Eye (tissue), 1 donor: ENCODE results near the gene PAPPA2.

Experiments used
- DNase-seq: peaks from one replicate; pipeline ENCODE4 v3.0.0-alpha.2; 2015

Gene PAPPA2

DNA sequence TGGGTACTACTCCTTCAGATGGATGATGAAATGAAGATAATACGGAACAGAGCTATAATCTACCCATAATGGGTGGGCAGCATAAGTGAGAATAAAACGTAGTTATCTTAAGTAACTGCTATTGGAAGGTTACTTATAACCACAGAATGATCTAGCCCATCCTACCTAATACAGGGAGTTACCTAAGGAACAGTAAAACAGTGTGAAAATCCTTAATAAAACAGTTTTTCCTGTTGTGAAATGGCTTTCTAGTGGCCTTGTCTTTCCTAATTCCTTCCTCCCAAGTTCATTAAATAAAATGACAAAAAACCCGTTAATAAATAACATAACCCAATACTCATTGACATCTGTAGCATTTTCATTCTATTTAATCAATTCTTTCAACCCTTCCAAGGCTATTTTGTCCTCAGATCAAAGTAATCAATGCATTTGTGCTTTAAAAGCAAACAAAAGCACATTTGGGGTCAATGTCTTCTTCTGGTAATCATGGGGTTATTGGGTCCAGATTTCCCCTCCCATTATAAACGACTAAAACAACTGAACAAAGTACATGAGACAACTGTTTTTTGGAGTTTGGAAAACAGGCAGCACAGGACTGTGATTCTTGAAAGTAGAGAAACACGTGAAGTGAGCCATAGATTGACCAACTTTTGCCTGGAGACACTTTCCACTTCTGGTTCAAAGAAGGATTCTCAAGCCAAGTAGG, 42.0 kb downstream of the PAPPA2 start:
- DNase-seq: no peak

- no peak for DNase-seq
Observed at GRCh38 chr1:176512966-176513365, 50.0 kb downstream of the PAPPA2 start.

GRCh38 chr1:176515310-176515709, 52.3 kb downstream of the PAPPA2 start:
- DNase-seq: no peak

GRCh38 chr1:176517484-176517883, 54.5 kb downstream of the PAPPA2 start:
- no peak for DNase-seq

DNA sequence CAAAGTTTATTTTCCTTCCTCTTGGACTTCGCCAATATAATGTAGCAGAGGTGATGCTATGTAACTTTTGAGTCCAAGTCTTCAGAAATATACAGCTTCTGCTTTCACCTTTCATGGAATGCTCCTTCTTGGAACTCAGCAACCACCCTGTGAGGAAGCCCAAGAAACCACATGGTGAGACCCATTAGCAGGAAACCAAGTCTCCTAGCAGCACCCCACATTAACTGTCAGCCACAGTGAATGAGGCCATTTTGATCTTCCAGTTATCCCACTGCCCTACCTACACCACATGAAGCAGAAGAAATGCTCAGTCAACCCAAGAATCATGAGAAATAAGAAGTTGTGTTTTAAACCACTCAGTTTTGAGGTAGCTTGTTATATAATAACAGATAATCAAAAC, 58.2 kb downstream of the PAPPA2 start:
- no peak for DNase-seq

- no peak for DNase-seq
Observed at GRCh38 chr1:176522310-176522845, 59.4 kb downstream of the PAPPA2 start.

DNA sequence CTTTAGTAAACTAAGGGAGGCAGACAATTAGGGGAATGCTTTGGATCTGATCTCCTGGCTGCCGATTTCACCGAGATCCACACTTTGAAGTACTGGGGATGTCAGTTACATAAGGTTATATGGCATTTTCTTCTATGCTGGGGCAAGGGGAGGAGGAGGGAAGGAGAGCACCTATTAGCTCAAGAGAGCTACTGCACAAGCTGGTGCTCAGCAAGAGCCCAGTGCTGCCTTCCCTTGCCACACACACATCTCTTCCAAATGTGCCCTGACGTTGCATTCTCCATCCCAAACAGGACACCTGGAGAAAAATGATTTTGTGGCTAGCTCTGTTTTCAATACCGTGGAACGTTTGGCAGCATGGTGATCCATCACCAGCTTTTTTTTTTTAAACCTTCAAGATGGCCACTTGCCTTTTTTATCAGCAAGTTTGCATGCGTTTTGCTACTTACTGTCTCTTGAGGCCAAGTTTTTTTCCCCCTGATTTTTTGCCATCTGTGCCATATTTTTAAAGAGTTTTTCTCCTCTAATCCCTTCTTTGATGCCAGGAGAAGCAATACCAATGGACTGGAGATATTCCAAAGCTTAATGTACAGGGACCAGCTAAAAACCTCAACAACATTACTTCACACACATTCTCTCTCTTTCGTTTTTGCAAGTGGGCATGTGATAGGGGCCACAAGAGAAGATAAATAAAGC, 66.6 kb downstream of the PAPPA2 start:
- no peak for DNase-seq

DNA sequence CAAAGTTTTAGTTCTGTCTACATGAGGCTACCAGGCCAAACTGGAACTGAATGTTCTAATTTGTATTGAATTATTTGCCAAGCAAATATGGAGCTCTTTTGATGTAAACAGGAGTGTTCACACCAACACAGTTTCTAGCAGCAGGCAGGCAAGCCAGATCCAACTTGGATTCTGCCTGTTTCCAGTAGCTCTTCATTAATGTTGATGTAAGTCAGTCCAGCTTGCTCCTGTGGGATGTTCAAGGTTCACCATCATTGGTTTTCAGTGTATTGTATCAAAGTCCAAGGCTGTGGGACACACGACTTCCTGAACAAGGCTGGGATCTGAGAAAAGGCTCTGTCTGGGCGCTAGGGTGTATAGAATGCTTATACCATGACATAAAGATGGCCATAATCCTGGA, 68.1 kb downstream of the PAPPA2 start:
- no peak for DNase-seq

GRCh38 chr1:176531921-176532897, 69.2 kb downstream of the PAPPA2 start:
- no peak for DNase-seq

DNA sequence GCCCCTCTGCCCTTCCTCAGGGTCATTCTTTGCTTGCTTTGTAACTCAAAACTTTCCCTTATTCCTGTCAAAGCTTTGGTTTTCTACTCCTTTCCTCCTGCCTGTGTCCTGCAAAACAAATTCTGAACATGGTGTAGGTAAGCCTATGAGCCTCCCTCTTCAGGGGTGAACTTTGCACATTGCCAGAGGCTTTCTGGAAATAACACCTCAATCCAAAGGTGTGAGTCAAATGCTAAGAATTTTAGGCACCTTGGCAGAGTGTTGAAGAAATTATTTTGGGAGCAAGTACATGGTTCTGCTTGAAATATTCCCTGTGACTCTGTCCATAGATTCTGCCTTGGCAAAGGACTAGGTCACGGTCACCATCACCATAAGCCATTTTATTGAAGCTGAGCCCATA, 70.0 kb downstream of the PAPPA2 start:
- no peak for DNase-seq

- DNase-seq: no peak
Observed at GRCh38 chr1:176536588-176536987, 73.6 kb downstream of the PAPPA2 start.

DNA sequence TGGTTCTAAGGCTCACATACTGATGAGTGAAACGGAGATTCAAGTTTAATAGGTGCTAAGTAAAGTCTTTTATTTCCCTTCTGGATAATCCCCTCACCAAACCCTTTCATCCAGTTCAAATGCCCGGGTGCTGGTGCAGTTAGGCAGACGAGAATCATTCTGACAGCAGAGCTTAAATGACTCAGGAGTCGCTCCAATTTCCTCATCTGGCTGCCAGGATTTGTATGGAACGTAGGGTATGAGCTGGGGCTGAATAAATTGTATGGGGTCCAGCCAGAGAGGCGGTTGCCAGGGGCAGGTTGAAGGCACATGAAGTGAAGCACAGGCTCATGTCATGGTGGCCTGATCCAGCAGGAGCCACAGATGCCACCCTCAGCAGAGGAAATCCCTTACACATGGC, 76.0 kb downstream of the PAPPA2 start:
- DNase-seq: no peak

DNA sequence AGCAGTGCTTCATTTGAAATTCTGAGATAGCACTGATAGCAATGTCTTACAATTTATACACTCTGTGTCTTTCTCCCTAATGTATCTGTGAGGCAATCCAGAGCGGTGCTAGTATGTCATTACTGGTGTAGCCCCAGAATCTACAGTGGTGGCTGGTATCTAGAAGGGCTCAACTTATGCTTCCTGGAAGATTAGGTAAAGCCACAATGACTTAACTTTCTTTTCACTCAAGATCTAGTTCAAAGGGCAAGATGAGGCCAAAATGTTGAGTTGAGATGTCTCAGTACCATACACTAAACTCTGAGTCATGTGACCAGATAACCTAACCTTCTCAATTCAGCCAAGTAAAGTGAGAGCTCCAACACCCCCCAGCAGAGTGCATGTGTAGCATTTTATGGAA, 77.5 kb downstream of the PAPPA2 start:
- DNase-seq: no peak

DNA sequence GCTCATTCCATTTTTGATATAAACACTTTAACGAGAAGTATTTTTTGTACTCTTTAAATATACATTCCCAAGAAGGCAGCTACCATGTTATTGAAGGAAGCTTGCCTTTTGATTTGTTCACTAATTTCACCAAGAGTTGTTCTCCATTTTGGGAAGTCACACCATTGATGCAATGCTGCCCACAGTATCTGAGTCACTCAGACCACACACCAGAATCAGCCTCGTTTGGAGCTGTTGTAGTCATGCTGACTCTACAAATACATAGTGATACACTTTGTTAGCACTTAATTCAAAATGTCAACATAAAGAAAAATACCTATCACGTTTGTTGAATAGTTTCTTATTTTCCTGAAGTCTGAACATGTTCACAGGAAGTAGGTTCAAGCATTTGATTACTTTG, 78.7 kb downstream of the PAPPA2 start:
- no peak for DNase-seq

DNA sequence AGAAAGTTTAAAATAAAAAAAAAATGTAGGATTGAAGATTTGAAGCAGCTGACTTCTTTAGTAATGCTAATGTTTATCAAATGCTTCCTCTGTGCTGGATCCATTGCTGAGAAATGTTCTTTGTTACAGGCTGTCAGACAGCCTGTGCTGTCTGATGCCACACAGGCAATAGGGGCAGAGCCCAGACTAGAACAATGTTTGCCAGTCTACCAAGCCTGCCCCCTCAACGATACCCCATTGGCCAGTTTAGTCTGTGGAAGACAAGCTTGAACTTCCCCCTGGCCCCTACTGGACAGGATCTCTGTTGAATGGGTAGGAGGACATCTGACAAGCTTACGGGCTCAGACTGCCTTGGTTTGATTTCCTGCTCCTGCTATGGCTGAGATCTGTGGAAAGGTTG, 79.4 kb downstream of the PAPPA2 start:
- no peak for DNase-seq

DNA sequence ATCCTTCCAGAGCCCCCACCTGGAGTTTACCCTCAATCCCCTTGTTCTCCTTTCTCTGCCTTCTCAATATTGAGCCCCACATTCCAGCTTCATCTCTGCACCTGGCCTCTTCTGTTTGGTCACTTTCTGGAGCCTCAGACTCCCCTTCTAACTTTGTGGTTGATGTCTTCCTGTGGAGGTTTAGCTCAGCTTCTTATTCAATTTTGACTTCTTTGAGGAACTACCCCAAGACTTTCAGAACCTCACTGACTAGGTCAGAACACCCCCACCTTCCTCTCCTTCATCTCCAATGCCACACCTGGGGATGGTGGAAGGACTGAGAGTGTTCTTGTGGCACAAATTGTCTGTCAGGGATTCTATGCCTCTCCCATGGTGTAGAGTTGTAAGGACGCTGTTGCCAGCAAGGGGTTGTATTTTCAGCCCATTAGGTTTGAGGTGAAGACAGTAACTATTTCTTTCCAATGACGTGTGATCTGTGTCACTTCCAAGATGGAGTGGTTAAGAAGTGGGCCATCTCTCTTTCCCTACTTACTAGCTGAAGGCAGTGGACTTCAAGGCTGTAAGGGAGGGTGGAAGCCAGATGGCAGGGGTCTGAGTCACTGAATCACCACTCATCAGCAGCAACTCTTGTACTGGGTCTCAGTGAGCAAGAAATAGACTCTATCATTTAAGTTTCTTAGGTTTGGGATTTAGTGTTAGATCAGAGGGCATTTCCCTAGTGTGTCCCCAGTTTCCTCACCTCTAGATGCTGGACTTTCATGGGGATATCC, 80.6 kb downstream of the PAPPA2 start:
- DNase-seq: no peak

DNA sequence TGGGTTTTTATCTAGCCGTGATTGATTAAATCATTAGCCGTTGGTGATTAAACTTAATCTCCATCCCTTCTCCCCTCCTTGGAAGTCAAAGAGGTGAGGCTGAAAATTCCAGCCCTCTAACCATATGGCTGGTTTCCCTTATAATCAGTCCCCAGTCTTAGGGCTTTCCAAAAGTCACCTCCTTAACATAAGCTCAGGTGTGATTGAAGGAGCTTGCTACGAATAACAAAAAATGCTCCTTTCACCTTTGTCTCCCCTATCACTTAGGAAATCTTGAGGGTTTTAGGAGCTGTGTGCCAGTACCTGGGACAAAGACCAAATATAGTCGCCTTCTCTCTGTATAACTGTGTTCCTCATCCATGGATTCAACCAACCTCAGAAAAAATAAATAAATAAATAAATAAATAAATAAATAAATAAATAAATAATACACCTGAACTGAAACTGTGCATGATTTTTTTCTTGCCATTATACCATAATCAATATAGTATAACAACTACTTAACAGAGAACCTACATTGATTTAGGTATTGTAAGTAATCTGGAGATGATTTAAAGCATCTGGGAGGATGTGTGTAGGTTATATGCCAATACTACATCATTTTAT, 82.2 kb downstream of the PAPPA2 start:
- DNase-seq: no peak

GRCh38 chr1:176546825-176547224, 83.8 kb downstream of the PAPPA2 start:
- DNase-seq: no peak

- DNase-seq: no peak
Observed at GRCh38 chr1:176551146-176551545, 88.2 kb downstream of the PAPPA2 start.

DNA sequence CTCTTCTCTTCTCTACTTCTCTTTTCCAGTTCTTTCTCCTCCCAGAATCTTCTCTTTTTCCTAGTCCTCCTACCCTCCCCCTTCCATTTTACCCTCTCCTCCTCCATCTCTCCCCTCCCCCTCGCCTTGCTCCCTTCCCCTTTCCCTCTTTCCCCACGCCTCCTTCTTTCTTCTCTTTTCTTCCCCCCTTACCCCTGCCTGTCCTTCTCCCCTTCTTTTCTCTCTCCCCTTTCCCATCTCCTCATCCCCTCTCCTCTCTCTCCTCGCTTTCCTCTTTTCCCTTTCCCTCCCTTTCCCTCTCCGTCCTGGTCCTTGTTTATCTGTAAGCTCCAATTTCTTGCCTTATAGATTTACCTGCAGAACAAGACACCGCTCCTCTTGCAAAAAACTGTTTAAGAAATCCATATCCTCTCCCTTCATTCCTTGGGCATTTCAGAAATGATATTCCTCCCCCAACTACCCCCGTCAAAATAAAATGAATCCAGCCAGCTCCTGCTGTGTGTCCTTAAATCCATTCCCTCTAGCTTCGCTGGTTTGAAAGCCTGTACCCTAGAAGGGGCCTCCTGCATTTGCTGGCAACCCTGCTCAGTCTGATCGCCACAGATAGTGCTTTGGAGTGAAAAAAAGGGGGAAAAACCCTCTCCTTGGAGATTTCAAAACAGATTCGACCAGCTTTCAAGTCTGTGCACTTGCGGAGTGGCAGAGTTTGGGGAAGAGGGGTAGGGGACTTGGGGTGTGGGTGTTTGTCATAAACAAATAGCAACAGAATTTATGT, 89.4 kb downstream of the PAPPA2 start:
- peak; percentile 81 for DNase-seq

GRCh38 chr1:176552999-176553398, 90.0 kb downstream of the PAPPA2 start:
- peak; percentile 74 for DNase-seq
